HG02884 (cell line): ENCODE results near the gene ST7.
A peak's percentile ranks its signal among the peaks of the same experiment; 100 is the strongest.

Experiments
- ATAC-seq: cut with Tn5 transposase; IDR thresholded peaks from one replicate; pipeline ENCODE4 v1.9.1; 2021; ENCODE audit warnings: mild to moderate bottlenecking, moderate library complexity; ENCODE audit not compliant: unreplicated experiment

ST7 gene

GRCh38 chr7:117249696-117250095 lies 296.4 kb downstream of the ST7 start:
- ATAC-seq = no peak

GRCh38 chr7:117250245-117250644 lies 296.9 kb downstream of the ST7 start:
- ATAC-seq = no peak

GRCh38 chr7:117250801-117251200 lies 297.5 kb downstream of the ST7 start:
- no peak for ATAC-seq

GRCh38 chr7:117251687-117252086 lies 298.4 kb downstream of the ST7 start:
- peak; percentile 64 for ATAC-seq

DNA sequence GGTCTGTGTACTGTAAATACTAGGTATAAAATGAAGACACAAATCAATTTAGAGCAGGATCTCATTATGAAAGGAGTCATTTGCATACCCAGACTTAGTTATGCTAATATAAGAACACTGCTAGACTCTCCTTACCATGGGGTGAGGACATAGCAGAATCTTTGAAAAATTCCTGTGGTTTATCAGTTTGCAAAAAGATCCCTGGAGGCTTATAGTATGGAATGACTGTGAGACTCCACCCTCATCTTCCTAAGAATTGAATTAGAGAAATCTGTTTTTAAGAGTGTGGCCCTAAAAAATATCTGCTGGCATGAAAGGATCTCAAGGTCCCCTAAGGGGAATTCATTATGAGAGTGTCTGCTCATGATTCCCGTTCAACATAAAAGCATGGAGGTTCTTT lies 306.3 kb downstream of the ST7 start:
- ATAC-seq = no peak

DNA sequence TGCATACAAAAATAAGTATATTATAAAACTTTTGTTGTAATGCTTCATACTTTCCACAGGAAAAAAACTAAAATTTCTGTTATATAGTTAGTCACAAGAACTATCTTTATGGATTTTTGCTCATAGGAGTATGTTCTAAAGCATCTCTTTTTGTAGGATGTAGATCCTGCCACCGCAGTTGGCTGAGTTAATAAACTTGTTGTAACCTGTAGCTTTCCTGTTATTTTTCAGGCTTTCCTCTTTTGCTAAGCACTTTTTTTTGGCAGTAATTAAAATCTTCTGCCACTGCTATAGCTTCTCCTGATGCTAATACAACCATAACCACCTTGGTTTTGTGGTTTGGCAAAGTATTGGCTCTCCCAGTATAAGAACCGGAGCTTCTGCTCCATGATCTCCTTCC lies 309.2 kb downstream of the ST7 start:
- no peak for ATAC-seq

DNA sequence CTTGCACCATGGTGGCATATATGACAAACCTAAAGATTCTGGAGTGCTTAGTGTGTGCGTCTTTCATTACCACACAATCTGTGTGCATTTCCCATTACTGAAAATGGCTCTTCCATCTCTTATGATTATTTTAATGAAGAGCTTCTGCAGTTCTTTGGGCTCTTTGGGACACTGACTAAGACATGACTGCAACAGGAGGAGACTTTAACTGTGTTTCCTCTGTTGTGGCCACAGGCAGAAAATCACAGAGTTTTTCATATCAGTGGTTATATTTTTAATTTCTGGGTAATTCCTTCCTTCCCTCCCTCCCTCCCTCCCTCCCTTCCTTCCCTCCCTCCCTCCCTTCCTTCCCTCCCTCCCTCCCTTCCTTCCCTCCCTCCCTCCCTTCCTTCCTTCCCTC lies 311.4 kb downstream of the ST7 start:
- no peak for ATAC-seq

DNA sequence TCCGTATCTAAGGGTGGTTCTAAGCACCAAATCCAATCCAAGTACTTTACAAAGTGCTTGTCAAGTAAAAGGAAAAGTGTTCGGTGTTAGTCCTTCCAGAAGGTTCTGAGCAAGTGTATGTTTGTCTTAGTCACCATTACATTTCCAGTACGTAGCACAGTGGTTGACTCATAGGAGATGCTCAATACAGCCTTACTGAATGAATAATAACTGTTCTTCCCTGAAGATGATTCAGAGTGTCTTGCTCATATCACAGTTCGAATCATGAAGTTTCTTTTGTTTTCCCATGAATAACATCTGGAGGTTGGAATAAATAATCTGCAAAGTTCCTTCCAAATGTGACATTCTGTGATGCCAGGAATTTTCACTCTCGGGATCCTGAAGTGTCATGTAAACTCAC lies 316.1 kb downstream of the ST7 start:
- no peak for ATAC-seq

- ATAC-seq = no peak
Measured at GRCh38 chr7:117269886-117270285, 316.6 kb downstream of the ST7 start.

DNA sequence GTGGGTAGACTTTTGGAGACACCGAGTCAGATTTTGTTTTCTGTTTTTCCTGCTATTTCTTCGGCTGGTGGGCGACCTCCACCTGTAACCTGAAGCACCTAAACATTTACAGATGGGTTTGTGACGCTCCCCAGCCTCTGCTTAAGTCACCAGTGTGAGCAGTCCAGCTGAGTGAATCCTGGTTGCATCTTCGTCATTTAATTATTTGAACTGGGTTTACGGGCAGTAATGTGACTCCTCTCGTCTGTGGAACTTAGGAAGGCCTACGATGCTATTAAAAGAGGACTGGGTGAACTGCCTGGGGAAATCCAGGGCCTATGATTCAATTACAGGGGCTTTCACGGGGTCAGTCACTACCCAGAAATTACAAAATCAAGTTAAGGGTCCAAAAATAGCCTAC lies 317.1 kb downstream of the ST7 start:
- no peak for ATAC-seq

- no peak for ATAC-seq
Measured at GRCh38 chr7:117271566-117271965, 318.3 kb downstream of the ST7 start.

GRCh38 chr7:117272017-117272759 lies 318.9 kb downstream of the ST7 start:
- no peak for ATAC-seq

DNA sequence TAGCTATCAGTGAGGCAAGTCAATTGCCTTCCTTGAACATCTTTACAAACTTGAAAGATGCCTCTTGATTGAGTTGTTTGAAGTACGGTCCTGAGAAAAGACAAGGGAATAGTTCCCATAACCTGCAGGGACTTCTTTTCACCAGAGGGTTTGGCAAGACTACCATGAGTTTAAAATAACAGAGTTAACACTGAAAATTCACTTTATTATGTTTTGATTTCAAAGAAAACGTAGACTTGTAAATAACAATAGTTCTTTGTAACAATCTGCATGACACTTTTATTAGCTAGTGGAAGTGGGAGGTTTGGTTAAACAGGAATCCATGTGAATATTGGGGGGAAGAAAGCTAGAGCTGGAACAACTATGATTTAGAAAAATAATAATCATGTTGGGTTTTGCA lies 320.0 kb downstream of the ST7 start:
- no peak for ATAC-seq

DNA sequence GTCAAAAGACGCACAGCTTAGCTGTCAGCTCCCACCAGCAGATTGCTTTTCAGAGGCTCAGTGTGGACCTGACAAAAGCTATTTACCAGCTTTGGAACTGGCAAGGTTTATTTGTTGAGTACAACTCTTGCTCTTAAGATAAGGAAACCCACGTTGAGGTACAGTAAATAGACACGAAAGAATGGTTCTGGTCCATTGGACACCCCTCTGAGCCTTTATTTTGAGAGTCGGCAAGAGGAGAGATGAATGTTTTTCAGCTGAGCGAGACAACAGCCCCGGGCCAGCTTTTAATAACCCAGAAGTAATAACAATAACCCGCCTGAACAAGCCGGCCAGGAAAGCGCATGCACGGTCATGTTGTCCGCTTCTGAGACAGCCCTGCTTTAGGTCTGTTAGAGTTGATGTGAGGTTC lies 320.5 kb downstream of the ST7 start:
- no peak for ATAC-seq

- no peak for ATAC-seq
Measured at GRCh38 chr7:117274951-117275350, 321.6 kb downstream of the ST7 start.

- no peak for ATAC-seq
Measured at GRCh38 chr7:117277576-117277975, 324.3 kb downstream of the ST7 start.

DNA sequence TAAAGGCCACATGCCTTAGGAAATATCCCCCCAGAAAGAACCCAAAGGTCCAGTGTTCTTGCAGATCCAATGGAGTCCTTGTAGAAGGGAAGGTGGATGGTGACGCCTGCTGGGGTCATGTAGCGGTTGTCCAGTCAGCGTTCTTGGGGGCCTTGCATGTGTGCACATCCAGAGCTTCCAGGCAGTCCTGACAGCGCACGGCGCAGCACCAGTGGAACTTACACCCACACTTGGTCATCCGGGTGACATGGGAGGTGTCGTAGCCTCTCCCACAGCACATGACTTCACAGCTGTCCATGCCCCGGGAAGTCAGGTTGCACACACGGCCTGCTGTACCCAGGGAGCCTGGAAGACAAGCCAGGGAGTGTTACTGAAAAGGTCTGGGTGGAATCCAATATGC lies 324.7 kb downstream of the ST7 start:
- no peak for ATAC-seq

DNA sequence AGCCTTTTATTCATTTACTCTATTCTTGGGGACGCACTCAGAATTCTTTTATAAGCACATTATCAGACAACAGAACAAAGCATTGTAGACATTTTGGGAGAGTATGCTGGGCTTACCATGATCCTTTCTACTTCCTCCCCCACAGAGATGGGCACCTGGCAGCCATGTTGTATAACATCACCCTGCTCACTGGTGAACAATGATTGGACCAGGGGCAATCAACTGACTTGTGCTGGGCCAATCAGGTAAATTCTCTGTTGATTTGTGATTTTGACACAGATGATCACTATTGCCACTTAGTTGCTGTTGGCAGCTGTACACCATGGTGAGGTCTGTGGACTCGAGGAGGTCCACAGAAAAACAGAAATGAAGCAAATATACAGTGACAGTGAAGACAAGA lies 325.9 kb downstream of the ST7 start:
- no peak for ATAC-seq
